AG10803 (cell line): ENCODE measurements around the gene ERFE.
A peak's percentile ranks its signal among the peaks of the same experiment; 100 is the strongest.

ENCODE experiments used
- DNase-seq: peaks from one replicate; pipeline ENCODE4 v3.0.0; 2010; ENCODE audit warnings: low read depth
- H3K4me3 ChIP-seq: 2 replicates; pipeline ENCODE4 v1.5.1; 2011; ENCODE audit warnings: mild to moderate bottlenecking, low read length, control low read depth
- TF ChIP-seq, protein P1 (sequence below): conservative IDR thresholded peaks from 2 replicates; pipeline ENCODE4 v1.5.1; 2011; ENCODE audit warnings: mild to moderate bottlenecking, low read length, control low read depth, inconsistent platforms

The ERFE gene

DNA sequence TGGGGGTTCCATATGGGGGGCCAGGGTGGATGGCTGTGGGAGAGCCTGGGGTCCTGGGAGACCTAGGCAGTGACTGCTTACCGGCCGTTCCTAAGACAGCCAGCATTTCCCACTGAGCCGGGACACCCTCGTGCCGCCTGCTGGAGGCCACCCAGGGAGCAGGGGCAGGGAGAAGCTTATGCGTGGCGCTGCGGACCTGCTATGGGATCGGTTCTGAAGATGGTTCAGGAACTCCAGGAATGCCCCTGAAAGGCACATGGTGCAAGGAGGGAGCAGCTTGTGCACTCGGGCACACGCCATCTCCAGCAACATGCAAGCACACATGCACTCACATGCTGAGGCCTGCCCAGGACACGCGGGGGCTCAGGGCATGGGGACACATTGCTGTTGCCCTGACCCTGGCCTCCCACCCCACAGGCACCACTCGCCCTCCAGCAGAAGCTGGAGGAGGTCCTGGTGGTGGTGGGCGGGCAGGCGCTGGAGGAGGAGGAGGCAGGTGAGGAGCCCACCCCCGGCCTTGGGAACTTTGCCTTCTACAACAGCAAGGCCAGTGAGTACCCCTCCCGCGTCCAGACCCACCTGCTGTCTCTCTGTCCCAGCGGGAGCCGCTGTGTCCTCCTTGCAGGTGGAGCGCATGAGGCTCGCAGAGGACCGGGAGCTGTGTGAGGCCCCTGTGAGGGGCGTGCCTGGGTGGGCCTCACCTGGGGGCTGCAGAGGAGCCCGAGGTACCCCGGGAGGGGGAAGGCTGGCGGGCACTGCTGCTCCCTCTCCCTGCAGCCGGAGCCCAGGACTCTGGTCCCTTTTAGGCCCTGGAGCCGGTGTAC, 16.2 kb upstream of the ERFE start:
- TF ChIP-seq, protein P1, sequence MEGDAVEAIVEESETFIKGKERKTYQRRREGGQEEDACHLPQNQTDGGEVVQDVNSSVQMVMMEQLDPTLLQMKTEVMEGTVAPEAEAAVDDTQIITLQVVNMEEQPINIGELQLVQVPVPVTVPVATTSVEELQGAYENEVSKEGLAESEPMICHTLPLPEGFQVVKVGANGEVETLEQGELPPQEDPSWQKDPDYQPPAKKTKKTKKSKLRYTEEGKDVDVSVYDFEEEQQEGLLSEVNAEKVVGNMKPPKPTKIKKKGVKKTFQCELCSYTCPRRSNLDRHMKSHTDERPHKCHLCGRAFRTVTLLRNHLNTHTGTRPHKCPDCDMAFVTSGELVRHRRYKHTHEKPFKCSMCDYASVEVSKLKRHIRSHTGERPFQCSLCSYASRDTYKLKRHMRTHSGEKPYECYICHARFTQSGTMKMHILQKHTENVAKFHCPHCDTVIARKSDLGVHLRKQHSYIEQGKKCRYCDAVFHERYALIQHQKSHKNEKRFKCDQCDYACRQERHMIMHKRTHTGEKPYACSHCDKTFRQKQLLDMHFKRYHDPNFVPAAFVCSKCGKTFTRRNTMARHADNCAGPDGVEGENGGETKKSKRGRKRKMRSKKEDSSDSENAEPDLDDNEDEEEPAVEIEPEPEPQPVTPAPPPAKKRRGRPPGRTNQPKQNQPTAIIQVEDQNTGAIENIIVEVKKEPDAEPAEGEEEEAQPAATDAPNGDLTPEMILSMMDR, result no peak
- no peak for DNase-seq
- H3K4me3 ChIP-seq, result no peak overlapping the region

DNA sequence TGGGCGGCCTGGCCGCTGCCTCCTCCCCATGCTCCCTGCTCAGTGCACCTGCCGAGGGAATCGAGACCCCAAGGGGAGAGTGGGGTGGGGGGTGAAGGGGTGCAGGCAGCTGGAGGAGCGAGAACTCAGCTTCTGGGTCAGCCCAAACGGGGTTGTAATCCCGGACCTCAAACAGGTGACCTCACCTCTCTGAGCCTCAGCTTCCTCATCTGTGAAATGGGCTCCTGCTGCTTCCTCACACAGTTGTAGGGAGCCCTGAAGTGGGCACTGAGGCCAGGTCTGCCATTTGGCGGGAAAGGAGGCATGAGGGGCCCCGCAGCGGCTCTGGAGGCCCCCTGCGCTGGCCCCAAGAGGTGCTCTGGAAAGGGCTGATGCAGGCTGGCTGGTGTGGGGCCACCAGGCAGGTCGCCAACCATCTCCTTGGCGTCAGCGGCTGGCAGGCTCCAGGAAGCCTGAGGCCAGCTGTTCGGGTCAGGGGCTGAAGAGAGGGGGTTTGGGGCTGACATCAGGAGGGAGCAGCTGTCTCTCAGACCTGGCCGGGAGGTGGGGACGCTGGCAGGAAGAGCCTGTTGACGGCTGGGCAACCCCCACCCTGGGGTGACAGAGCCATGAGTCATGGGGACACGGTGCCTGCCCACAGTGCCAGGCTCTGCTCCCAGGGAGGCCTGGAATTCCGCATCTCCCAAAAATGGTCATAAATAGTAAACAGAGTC, 15.4 kb upstream of the ERFE start:
- no peak overlapping the region for H3K4me3 ChIP-seq
- TF ChIP-seq, protein P1, result no peak
- DNase-seq, result peak; percentile 87

DNA sequence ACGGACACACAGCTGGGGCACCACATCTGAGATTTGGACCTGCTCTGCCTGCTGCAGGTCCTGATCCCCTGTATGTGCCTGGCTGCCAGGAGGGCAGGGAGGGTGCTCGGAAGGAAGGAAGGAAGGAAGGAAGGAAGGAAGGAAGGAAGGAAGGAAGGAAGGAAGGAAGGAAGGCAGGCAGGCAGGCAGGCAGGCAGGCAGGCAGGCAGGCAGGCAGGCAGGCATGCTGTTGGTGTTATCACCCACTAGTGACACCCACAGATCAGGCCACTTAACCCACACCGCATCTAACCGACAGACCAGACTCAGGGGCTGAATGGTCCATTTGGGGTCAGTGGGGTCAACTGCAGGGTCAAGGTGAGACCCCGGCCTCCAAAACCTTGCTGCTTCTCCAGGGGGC, 14.5 kb upstream of the ERFE start:
- no peak for DNase-seq
- H3K4me3 ChIP-seq, result no peak overlapping the region
- TF ChIP-seq, protein P1, result no peak

DNA sequence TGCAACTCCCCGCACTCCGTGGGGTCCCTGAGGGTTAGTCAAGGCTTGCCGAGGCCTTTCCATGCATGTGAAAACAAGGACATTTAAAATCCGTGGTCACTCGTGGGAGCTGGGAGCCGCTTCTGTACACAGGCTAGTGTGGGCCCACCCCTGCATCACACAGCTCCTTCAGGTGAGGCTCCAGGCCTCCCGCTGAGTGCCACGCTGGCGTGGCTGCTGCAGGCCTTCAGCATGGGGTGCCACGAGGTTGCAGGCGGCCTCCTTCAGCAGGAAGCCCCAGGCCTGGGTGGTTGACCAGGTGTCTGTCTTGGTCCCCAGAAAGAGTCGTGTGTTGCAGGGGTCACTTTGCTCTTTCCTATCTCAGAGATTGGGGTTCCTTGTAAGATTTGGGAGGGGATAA, 13.7 kb upstream of the ERFE start:
- TF ChIP-seq, protein P1, result no peak
- no peak for DNase-seq

DNA sequence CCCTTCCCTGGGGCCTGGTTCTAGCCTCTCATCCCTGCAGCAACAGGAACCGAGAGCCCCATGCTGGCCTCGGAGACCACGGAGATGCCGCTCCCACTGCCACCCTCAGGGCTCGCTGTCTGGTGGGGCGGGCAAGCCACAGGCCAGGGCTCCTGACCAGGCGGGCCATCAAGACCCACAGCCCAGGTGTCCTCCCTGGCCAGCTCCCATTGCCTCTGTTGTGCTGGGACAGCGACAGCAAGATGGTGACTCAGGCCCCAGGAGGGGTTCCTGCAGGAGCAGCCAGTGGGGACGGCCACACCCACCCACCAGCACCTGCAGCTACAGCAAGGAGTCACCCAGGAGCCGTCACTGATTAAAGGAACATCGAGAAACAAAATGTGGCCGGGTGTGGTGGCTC, 12.9 kb upstream of the ERFE start:
- no peak overlapping the region for H3K4me3 ChIP-seq
- DNase-seq, result no peak
- TF ChIP-seq, protein P1, result no peak

More for the DNA sequence above, 13.7 kb upstream of the ERFE start:
- no peak overlapping the region for H3K4me3 ChIP-seq

DNA sequence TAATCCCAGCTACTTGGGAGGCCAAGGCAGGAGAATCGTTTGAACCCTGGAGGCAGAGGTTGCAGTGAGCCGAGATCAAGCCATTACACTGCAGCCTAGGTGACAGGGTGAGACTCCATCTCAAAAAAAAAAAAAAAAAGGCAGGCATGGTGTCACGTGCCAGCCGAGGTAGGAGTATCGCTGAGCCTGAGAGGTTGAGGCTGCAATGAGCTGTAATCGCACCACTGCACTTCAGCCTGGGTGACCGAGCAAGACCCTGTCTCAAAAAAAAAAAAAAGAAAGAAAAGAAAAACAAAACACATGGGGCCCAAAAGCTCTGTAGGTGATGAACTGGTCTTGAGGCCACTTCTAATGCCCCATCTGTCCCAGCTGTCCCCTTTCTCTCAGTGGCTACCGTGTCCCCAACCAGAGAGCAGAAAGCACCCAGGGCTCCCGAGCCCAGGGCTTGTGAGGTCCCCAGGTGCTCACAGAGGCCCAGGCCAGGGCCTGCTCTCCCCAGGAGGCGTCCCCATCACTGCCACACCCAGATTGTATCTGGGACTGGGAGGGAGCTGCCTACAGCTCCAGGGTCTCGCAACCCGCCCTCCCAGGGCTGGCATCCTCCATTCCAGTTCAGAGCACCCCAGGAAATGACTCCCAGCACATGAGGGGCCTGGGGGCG, 11.8 kb upstream of the ERFE start:
- no peak overlapping the region for H3K4me3 ChIP-seq
- DNase-seq, result no peak
- TF ChIP-seq, protein P1, result no peak
